ENCODE data around the gene JAK1. TPM values are rescaled to one million over a fixed set of nuclear protein-coding genes. Genes with fewer than 3 reads are reported as not detected.
"Not testable (repeated sequence)": the region's sequence is repeated elsewhere in the genome, so short reads cannot be mapped to it uniquely, and the experiment has no call there.

JAK1 gene
- 187 TPM for total RNA-seq
- long read RNA-seq, partial matches to known transcripts: 184 of 205 reads
- long read RNA-seq, other reads (novel, unspliced or antisense): 21 of 205 reads

DNA sequence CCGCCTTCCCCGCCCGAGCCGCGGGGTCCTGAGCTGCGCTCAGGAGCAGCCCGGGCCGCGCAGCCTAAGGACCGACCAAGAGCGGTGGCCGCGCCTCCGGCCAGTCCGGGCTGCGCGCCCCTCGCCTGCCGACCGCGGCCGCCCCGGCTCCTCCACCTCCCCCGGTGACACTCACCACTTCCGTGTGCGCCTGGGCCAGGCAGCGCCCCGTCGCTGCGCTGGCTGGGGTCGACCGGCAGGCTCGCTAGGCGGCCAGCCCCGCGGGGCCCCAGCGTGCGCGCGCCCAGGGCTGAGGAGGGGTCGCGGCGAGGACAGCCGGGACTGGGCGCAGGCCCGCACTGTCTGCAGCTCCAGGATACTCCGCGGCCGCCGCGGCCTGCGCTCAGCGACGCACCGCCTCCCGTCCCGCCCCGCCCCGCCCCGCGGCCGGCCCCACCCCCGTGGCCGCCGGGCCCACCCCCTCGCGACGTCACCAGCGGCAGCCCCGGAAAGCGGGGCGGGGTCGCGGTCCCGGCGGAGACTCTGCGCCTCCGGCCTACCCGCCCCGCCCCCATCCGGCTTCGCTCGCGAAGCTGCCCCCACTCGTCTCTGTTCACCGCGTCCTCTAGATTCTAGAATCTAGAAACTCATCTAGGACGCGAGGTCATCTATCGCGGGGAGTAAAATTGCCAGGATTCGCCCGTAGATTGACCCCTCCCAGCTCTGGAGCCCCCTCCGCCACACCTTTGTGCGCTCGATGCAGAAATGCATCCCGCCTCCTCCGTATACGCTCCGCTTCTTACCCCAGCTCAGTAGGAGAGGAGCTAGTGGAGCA is at the start of gene JAK1:
Gene JAK1 (minus strand): TSS at position 392 of the 814 bp plus-strand sequence. CDS start 80,285 bp downstream, outside the sequence.
- DNase-seq (ENCODE audit: low spot score): peak; percentile 96

DNA sequence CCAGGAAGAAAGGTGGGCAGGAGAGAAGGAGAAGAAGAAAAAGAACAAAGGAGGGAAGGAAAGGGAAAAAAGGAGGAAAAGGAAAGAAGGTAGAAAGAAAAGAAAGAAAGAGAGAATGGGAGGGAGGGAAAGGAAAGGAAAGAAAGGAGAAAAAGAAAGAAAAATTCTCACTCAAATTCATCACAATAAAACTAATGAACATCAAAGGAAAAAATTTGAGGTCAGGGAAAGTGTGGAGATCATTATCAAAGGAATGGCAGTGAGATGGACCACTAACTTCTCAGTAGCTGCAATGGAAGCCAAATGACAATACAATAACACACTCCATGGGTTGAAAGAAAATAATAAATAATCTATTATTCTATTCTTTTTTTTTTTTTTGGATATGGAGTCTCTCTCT is 48.0 kb upstream of the JAK1 start:
- no peak for DNase-seq (ENCODE audit: low spot score)

DNA sequence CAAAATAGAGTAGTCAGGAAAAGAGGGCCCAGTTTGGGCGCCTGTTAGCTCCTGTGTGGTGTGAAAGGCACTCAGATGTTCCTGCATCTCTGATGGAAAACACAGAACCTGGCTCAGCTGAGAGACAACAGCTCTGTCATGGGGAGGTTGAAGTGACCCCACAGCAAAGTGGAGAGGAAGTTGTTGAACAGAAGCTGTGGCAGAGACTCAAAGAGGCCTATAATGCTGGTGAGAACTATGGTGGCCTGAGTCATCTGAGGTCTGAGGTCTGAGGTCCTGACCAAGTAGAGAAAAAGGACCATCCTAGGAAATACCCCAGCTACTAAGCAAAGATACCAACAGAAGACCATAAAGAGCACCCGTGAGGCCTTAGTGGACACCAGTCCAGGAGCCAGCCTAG is 45.6 kb upstream of the JAK1 start:
- DNase-seq (ENCODE audit: low spot score): no peak

GRCh38 chr1:65009724-65010420 is 43.5 kb upstream of the JAK1 start:
- DNase-seq (ENCODE audit: low spot score): no peak

- DNase-seq (ENCODE audit: low spot score): no peak
These were observed 42.8 kb upstream of the JAK1 start for GRCh38 chr1:65009176-65009575.

- no peak for DNase-seq (ENCODE audit: low spot score)
These were observed 40.5 kb upstream of the JAK1 start for GRCh38 chr1:65006806-65007205.

- DNase-seq (ENCODE audit: low spot score): no peak
These were observed 36.9 kb upstream of the JAK1 start for GRCh38 chr1:65003316-65003664.

- peak; percentile 95 for DNase-seq (ENCODE audit: low spot score)
These were observed 36.4 kb upstream of the JAK1 start for GRCh38 chr1:65002508-65003315.

GRCh38 chr1:65002156-65002507 is 35.8 kb upstream of the JAK1 start:
- no peak for DNase-seq (ENCODE audit: low spot score)

DNA sequence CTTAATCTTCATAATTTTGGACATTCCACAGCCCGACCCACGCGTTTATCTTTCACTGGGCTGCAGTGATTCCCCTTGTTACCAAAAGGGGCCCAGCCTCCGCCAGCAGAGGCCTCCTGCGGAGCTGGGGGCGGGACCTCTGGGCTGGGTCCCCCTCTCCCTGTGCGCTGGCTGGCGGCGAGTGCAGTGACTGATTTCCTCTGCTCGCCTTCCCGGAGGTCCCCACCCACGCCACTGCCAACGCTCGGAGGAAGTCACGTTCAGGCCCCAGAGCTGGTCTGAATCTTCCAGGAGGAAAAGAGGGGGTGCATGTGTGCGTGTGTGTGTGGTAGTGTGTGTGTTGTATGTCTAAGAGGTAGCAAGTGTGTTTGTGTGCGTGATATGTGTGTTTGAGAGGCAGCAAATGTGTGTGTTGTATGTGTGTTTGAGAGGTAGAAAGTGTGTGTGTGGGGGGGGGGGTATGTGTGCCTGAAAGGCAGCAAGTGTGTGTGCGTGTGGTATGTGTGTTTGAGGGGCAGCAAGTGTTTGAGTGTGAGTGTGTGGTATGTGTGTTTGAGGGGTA is 35.0 kb upstream of the JAK1 start:
- DNase-seq (ENCODE audit: low spot score): peak; percentile 94

DNA sequence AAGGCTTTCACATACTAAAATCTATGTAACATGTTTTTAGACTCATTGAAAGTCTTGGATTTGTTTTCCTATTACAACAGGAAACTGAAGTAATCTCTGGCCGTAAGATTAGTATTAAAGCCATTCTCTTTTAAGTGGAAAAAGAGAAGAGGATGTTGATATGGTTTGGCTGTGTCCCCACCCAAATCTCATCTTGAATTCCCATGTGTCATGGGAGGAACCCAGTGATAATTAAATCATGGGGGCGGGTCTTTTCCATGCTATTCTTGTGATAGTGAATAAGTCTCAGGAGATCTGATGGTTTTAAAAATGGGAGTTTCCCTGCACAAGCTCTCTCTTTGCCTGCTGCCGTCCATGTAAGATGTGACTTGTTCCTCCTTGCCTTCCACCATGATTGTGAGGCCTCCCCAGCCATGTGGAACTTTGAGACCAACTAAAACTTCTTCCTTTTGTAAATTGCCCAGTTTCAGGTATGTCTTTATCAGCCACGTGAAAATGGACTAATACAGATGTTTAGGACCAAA is 32.1 kb upstream of the JAK1 start:
- not testable (repeated sequence) for DNase-seq (ENCODE audit: low spot score)

DNA sequence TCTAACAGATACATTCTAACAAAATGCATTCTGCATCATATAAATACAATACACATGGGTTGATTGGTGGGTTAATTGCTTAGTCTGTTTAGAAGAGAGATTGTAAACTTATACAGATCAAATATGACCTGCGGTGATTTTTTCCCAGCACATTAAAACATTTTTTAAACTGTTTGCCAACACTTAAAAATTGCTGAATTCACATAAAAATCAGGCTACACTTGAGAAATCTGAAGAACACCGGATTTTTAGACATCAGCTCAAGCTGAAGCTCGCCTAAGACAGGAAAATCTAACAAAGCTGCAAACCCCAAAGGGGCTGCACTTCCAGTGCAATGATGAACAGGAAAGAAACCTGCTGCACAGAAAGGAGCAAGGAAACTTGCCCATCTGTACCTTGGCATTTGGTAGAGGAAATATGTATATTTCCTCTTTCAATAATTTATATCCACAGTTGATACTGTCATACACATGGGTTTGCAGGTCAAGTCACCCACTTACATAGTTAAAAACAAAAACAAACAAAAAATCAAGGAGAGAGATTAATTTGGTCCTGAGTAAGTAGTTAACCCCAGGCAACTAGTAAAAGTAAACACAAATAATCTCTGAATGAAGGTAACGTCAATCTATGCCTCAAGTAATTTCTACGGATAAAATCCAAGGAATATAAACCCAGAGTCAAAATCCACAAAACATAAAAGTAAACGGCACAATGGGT is 30.4 kb upstream of the JAK1 start:
- no peak for DNase-seq (ENCODE audit: low spot score)

DNA sequence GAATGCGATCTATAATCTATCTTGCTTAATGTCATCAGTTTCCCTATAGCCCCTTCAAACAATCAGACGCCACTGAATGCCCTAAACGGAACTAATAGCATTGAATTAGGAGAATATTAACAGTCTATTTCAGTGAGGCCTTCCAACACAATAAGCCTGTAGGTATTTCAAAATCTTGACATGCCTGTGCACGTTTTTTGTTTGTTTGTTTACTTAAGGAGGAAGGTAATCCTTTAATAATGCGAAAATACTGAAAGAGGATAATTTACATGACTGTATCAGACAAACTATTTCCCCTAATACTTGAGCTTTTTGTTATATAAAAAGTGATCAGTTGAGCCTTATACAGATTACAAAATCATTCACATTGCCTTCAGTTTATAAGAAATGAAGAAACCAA is 29.0 kb upstream of the JAK1 start:
- DNase-seq (ENCODE audit: low spot score): no peak

DNA sequence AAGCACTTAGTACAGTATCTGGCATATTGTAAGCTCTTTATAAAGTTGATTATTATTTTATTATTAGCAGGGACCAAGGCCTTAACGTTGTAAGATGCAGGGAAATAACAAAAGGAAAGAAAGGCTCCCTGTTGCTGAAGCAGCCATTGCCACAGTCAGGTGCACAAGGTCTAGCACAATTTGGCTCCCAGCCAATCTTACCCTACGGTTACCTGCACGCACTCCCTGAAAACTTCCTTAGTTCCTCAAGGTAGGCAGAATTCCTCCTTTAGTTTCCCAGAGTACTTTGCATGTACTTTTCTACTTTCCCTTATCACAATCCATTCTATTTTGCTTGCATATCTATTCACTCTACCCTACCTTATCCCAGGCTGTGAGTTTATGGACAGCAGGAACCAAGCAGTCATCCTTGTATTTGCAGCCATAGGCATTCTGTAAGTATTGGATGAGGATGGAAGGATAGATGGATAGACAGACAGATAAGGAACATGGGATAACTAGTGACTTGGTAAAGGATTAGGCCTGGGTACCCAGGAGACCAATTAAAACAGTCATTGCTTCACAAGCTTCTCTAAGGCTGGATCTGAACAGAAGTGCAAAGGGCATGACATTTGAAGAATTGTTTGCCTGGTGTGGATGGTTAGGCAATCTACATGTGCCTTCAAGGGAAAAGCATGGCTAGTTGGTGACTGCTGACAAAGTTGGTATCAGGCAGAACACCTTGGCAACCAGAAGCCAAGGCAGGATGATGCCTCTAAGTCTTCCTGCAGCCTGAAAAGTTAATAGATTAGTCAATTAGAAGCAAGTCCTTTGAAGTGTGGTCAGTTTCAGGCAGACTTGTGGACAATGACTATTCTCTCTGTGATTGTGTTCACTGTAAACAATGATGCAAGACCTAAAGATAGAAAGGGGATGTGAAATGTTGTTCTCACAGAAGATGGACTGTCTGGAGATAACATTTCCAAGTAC is 20.8 kb upstream of the JAK1 start:
- no peak for DNase-seq (ENCODE audit: low spot score)

- DNase-seq (ENCODE audit: low spot score): no peak
These were observed 18.4 kb upstream of the JAK1 start for GRCh38 chr1:64984737-64985136.

GRCh38 chr1:64984106-64984505 is 17.8 kb upstream of the JAK1 start:
- DNase-seq (ENCODE audit: low spot score): no peak

DNA sequence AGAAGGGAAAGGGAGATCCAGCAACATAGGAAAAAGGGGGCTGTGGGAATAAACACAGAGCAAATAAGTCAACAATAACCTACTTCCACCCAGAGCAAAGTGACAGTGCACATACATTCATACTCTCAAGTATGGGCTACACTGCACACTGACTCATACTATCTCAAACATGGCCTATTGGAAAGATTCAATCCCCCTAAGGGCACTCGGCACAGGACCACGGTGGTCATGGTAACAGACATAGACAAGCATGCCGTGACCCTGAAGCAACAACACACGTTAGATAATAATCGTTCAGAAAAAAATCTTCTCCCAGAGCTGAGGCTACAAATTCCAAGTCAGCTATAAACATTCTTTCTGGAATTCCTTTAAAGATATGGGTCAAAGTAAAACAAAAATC is 16.8 kb upstream of the JAK1 start:
- DNase-seq (ENCODE audit: low spot score): no peak

GRCh38 chr1:64981601-64982533 is 15.5 kb upstream of the JAK1 start:
- DNase-seq (ENCODE audit: low spot score): no peak
